ENCODE results near the gene PRKCB. TPM values are rescaled to one million over a fixed set of nuclear protein-coding genes. Genes with fewer than 3 reads are reported as not detected.
A peak's percentile ranks its signal among the peaks of the same experiment; 100 is the strongest.
"Not testable (repeated sequence)": the region's sequence is repeated elsewhere in the genome, so short reads cannot be mapped to it uniquely, and the experiment has no call there.

PRKCB gene
- total RNA-seq, 1 donor from 2014 or later = 28.7 TPM

- H3K27ac Mint-ChIP-seq (ENCODE audit: unreplicated experiment) = peak overlapping the region; percentile 1
These were observed 74.1 kb downstream of the PRKCB start for GRCh38 chr16:23909792-23910418.

GRCh38 chr16:23914946-23915530 is 79.3 kb downstream of the PRKCB start:
- no peak overlapping the region for H3K4me3 Mint-ChIP-seq (ENCODE audit: unreplicated experiment)
- no peaks in the 10 kb centered on the region for H3K36me3 Mint-ChIP-seq (ENCODE audit: low read depth, unreplicated experiment)
- peaks cover 1% of the 10 kb centered on the region for H3K27me3 Mint-ChIP-seq (ENCODE audit: unreplicated experiment)
- no peaks in the 10 kb centered on the region for H3K9me3 Mint-ChIP-seq (ENCODE audit: unreplicated experiment)
- no peak for TF ChIP-seq CTCF (IDR thresholded peaks at IDR 0.05; ENCODE audit: unreplicated experiment)
- H3K27ac Mint-ChIP-seq (ENCODE audit: unreplicated experiment) = no peak overlapping the region
- H3K4me1 Mint-ChIP-seq (ENCODE audit: unreplicated experiment) = peaks cover 3% of the 10 kb centered on the region
- DNase-seq (ENCODE audit: low spot score) = no peak

More at GRCh38 chr16:23909792-23910418, 74.1 kb downstream of the PRKCB start:
- Mint-ChIP-seq H3K36me3 (ENCODE audit: low read depth, unreplicated experiment) (no peaks in the 10 kb centered on the region), H3K27me3 (ENCODE audit: unreplicated experiment) (peaks cover 4% of the 10 kb centered on the region), H3K9me3 (ENCODE audit: unreplicated experiment) (no peaks in the 10 kb centered on the region), H3K4me1 (ENCODE audit: unreplicated experiment) (peaks cover 19% of the 10 kb centered on the region), H3K4me3 (ENCODE audit: unreplicated experiment) (no peak overlapping the region)
- DNase-seq (ENCODE audit: low spot score) = no peak
- TF ChIP-seq CTCF (IDR thresholded peaks at IDR 0.05; ENCODE audit: unreplicated experiment) = no peak

GRCh38 chr16:23916552-23916951 is 80.8 kb downstream of the PRKCB start:
- not testable (repeated sequence) for H3K4me3 Mint-ChIP-seq (ENCODE audit: unreplicated experiment); H3K9me3 Mint-ChIP-seq (ENCODE audit: unreplicated experiment); H3K4me1 Mint-ChIP-seq (ENCODE audit: unreplicated experiment); H3K36me3 Mint-ChIP-seq (ENCODE audit: low read depth, unreplicated experiment); DNase-seq (ENCODE audit: low spot score); H3K27ac Mint-ChIP-seq (ENCODE audit: unreplicated experiment); H3K27me3 Mint-ChIP-seq (ENCODE audit: unreplicated experiment)

- no peaks in the 10 kb centered on the region for H3K9me3 Mint-ChIP-seq (ENCODE audit: unreplicated experiment)
- DNase-seq (ENCODE audit: low spot score) = no peak
- no peak for TF ChIP-seq CTCF (IDR thresholded peaks at IDR 0.05; ENCODE audit: unreplicated experiment)
- no peak overlapping the region for H3K4me3 Mint-ChIP-seq (ENCODE audit: unreplicated experiment)
- no peak overlapping the region for H3K27ac Mint-ChIP-seq (ENCODE audit: unreplicated experiment)
- H3K4me1 Mint-ChIP-seq (ENCODE audit: unreplicated experiment) = peaks cover 3% of the 10 kb centered on the region
- H3K36me3 Mint-ChIP-seq (ENCODE audit: low read depth, unreplicated experiment) = no peaks in the 10 kb centered on the region
- peaks cover 1% of the 10 kb centered on the region for H3K27me3 Mint-ChIP-seq (ENCODE audit: unreplicated experiment)
These were observed 81.8 kb downstream of the PRKCB start for GRCh38 chr16:23917621-23918020.

GRCh38 chr16:23920446-23920845 is 84.7 kb downstream of the PRKCB start:
- Mint-ChIP-seq H3K4me3 (ENCODE audit: unreplicated experiment) (no peak overlapping the region), H3K9me3 (ENCODE audit: unreplicated experiment) (no peaks in the 10 kb centered on the region), H3K36me3 (ENCODE audit: low read depth, unreplicated experiment) (no peaks in the 10 kb centered on the region), H3K27me3 (ENCODE audit: unreplicated experiment) (peaks cover 1% of the 10 kb centered on the region), H3K4me1 (ENCODE audit: unreplicated experiment) (no peaks in the 10 kb centered on the region), H3K27ac (ENCODE audit: unreplicated experiment) (no peak overlapping the region)
- no peak for DNase-seq (ENCODE audit: low spot score)
- no peak for TF ChIP-seq CTCF (IDR thresholded peaks at IDR 0.05; ENCODE audit: unreplicated experiment)
